GM12872 (cell line): Measurements from ENCODE around the gene AUTS2.

Experiments used
- CTCF ChIP-seq: IDR thresholded peaks from 3 replicates; pipeline ENCODE4 v1.5.1; 2011; ENCODE audit warnings: low read depth, mild to moderate bottlenecking, low read length, moderate library complexity; ENCODE audit not compliant: insufficient read depth

AUTS2 gene

DNA sequence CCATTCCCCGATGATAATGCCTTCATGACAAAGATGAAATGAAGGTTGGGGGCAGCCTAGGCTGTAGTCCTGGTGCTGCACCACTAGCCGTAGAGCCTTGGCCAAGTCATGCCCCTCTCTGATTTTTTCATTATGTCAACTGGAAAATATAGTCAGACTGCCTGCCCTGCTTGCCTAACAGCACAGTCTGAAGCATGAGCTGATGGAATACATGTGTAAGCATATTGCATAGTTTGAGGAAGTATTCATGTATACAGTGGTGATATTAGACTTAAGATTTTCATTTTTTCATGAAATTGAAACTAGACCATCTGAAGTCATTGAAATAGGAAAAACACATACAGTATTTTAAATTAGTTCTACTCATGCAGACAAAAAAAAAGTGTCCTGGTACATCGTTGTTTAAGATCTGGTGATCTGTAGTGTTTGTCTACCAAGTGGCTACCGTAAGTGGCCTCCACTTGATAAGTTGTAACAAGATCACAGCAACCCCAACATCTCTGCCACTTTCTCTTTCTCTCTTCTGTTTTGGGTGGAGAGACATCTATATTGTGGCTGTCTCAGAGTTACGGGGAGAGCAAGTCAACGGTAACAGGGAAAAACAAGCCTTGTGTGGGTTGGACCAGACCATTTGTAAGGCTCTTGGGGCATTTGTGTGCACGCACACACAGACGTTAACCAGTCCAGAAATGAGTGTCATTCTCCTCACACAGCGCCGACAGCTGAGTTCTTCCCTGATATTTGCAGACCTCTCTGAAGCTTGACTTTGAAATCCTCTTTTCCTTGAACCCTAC lies 817.1 kb downstream of the AUTS2 start:
- no peak for TF ChIP-seq CTCF

DNA sequence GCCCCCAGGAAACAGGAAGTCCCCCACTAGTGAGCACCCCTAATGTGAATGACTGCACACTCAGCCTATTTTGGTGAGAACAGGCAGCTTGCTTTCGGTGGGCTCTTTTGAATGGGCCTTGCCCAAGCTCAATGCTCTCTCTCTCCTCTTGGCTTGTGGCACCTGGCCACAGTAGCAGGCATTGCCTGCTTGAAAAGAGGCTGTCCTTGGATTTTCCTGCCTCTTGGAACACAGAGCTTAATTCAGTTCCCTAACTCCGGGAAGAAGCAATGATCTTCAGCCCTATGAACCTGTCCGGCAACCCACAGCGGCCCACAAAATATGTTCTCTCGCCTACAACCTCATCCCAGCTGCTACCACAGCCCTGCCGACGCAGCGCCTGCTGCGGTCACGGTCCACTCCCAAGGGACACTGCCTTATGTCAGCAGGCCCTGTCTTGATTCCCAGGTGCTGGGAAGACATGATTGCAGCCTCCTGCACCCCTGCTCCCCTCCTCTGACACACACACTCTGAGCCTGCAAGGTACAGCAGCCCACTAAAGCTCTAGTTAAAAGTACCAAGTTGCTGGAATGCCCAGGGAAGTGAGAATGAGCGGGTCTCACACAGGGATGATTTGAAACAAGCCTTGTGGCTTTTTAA lies 818.2 kb downstream of the AUTS2 start:
- TF ChIP-seq CTCF, result no peak

GRCh38 chr7:70416986-70417655 lies 818.8 kb downstream of the AUTS2 start:
- TF ChIP-seq CTCF, result no peak

DNA sequence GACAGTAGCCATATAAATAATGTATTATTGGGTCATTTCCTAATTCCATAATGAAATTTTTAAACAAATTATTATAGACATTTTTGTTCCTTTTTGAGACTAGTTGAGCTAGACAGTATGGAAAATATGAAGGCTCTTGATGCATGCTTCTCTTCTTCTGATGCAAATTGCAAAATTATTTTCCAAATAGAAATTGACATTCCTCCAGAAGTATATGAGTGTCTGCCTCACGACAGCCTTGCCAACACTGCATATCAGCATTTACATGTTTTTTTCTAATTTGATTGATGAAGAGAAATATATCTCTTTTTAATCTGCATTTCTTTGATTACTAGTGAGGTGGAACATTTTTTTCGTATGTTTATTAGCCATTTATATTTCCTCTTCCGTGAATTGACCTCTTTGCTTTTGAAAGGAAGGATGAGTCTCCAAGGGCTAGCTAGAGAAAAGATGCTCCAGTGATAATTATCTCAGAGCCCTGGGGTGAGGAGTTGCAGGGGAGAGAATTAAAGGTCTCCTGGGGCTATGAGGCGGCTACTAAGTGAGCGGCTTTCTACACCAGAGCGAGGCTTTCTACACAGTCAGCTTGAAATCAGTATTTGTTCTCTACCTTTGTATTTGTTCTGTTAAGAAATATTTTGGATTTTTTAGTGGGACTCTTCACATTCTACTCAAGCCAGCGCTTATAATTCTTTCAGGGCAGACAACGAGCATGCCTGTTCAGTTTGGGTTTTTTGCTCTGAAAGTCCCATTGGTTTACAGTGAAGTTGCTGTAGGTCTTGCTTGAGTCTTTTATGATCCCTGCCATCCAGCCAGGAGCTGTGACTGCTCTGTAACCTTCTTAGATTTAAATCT lies 821.5 kb downstream of the AUTS2 start:
- TF ChIP-seq CTCF, result no peak

GRCh38 chr7:70420381-70420662 lies 822.0 kb downstream of the AUTS2 start:
- no peak for TF ChIP-seq CTCF

- TF ChIP-seq CTCF, result no peak
These were observed 823.0 kb downstream of the AUTS2 start for GRCh38 chr7:70421319-70421718.
